ENCODE measurements around the gene KCNQ5. TPM values are rescaled to one million over a fixed set of nuclear protein-coding genes. Genes with fewer than 3 reads are reported as not detected.

The KCNQ5 gene
- total RNA-seq, 1 experiment from 2014 or later = 2.0 TPM

- TF ChIP-seq ARID4B (CRISPR knock-in tag; IDR thresholded peaks at IDR 0.05; ENCODE audit: borderline replicate concordance) (no peak), ZNF219 (CRISPR knock-in tag; IDR thresholded peaks at IDR 0.05; ENCODE audit: borderline replicate concordance) (no peak), ZNF512 (CRISPR knock-in tag; IDR thresholded peaks at IDR 0.05; ENCODE audit: borderline replicate concordance) (no peak), NR1H2 (CRISPR knock-in tag; IDR thresholded peaks at IDR 0.05) (no peak)
These were observed 405.8 kb downstream of the KCNQ5 start (continued) for GRCh38 chr6:73027691-73028090.

- H3K4me3 Mint-ChIP-seq = no peak overlapping the region
- ChIA-PET POLR2A (no interaction called here), CTCF (interaction anchor here (1.1 kb wide), 1 partner anchor 102 kb away, joined by 4 read pairs; no protein-coding TSS in a partner anchor)
- no peaks in the 10 kb centered on the region for H3K9me3 Mint-ChIP-seq
- H3K4me1 Mint-ChIP-seq = peaks cover 34% of the 10 kb centered on the region
- DNase-seq (ENCODE audit: low spot score) (peak; percentile 38), ATAC-seq (peak; percentile 94)
- no peaks in the 10 kb centered on the region for H3K27me3 Mint-ChIP-seq (ENCODE audit: low read depth)
- TF ChIP-seq NR2C2 (CRISPR knock-in tag; IDR thresholded peaks at IDR 0.05) = no peak
- no peak for TF ChIP-seq CREM (CRISPR knock-in tag; IDR thresholded peaks at IDR 0.05)
- peak; percentile 42; the same call in 1 of the 2 replicates for TF ChIP-seq TEAD1 (CRISPR knock-in tag; IDR thresholded peaks at IDR 0.05)
- TF ChIP-seq HMGA2 (CRISPR knock-in tag; IDR thresholded peaks at IDR 0.05) = no peak
- peak; percentile 62; the same call in 1 of the 2 replicates for TF ChIP-seq MAX (CRISPR knock-in tag; IDR thresholded peaks at IDR 0.05)
- no peak for TF ChIP-seq NFATC4 (CRISPR knock-in tag; IDR thresholded peaks at IDR 0.05)
- no peaks in the 10 kb centered on the region for H3K36me3 Mint-ChIP-seq
- peak overlapping the region; percentile 46; the same call in 1 of the 2 replicates for H3K27ac Mint-ChIP-seq
These were observed 406.4 kb downstream of the KCNQ5 start for GRCh38 chr6:73028124-73028766.

GRCh38 chr6:73028893-73029450, 407.1 kb downstream of the KCNQ5 start:
- no peak overlapping the region for H3K27ac Mint-ChIP-seq
- peaks cover 34% of the 10 kb centered on the region for H3K4me1 Mint-ChIP-seq
- H3K27me3 Mint-ChIP-seq (ENCODE audit: low read depth) = no peaks in the 10 kb centered on the region
- POLR2A ChIA-PET = no interaction called here
- CTCF ChIA-PET = interaction anchor here (0.7 to 1.1 kb wide), 2 partner anchors 101 to 140 kb away, joined by 4 to 5 read pairs; no protein-coding TSS in a partner anchor
- no peaks in the 10 kb centered on the region for H3K36me3 Mint-ChIP-seq
- no peak overlapping the region for H3K4me3 Mint-ChIP-seq
- DNase-seq (ENCODE audit: low spot score) = no peak
- peak; percentile 34; the same call in 1 of the 2 replicates for ATAC-seq
- H3K9me3 Mint-ChIP-seq = no peaks in the 10 kb centered on the region
- TF ChIP-seq NR1H2 (CRISPR knock-in tag; IDR thresholded peaks at IDR 0.05) (no peak), ZNF416 (CRISPR knock-in tag; IDR thresholded peaks at IDR 0.05) (no peak), FOXJ3 (CRISPR knock-in tag; IDR thresholded peaks at IDR 0.05; ENCODE audit: borderline replicate concordance) (no peak)

GRCh38 chr6:73030257-73030656, 408.4 kb downstream of the KCNQ5 start:
- no peak for ATAC-seq
- POLR2A ChIA-PET = no interaction called here

More at GRCh38 chr6:73030257-73030656, 408.4 kb downstream of the KCNQ5 start:
- Mint-ChIP-seq H3K4me3 (no peak overlapping the region), H3K27me3 (ENCODE audit: low read depth) (no peaks in the 10 kb centered on the region), H3K9me3 (no peaks in the 10 kb centered on the region), H3K36me3 (no peaks in the 10 kb centered on the region), H3K27ac (no peak overlapping the region; the same call in 1 of the 2 replicates), H3K4me1 (peaks cover 34% of the 10 kb centered on the region)
- DNase-seq (ENCODE audit: low spot score) = no peak
- TF ChIP-seq TEAD4 (CRISPR knock-in tag; IDR thresholded peaks at IDR 0.05) = no peak
- TF ChIP-seq ERG (CRISPR knock-in tag; IDR thresholded peaks at IDR 0.05) = no peak
- no peak for TF ChIP-seq MXD4 (CRISPR knock-in tag; IDR thresholded peaks at IDR 0.05; ENCODE audit: borderline replicate concordance)
- no peak for TF ChIP-seq FOXP1 (CRISPR knock-in tag; IDR thresholded peaks at IDR 0.05; ENCODE audit: borderline replicate concordance)
- TF ChIP-seq CBFB (CRISPR knock-in tag; IDR thresholded peaks at IDR 0.05; ENCODE audit: low read depth) = no peak
- CTCF ChIA-PET = no interaction called here

All from WTC11 (cell line).